ENCODE measurements around the gene ATP1A4. TPM values are rescaled to one million over a fixed set of nuclear protein-coding genes. Genes with fewer than 3 reads are reported as not detected.

The ATP1A4 gene
- total RNA-seq, 2 donors from 2014 or later, result 2.8 to 5.2 TPM

DNA sequence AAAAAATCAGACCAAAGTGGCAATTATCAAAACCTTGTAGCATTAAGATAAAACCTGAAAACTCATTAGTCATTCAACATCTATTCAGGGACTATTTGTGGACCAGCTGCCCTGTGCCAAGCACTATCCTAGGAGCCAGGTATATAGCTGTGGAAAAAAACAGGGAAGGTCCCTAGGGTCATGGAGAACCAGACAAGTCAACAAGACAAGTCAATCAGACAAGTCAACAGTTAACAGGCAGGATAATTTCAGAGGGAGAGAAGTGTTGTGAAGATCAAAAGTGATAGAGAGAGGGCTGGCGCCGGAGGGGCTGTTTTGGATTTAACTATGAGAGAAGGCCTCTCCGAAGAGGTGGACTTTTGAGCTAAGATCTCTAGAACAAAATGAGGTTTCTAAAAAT is 3.3 kb upstream of the ATP1A4 start:
- 76% methylated on average over 3 of the region's 3 CpGs for WGBS
- intact Hi-C loops (cut with DNase I), result no loop called here
- no peaks in the 10 kb centered on the region for H3K9me3 ChIP-seq
- no peaks in the 10 kb centered on the region for H3K4me1 ChIP-seq (replicated peaks)
- no peaks in the 10 kb centered on the region for H3K27me3 ChIP-seq (replicated peaks; ENCODE audit: insufficient read depth)
- TF ChIP-seq POLR2AphosphoS5 (IDR thresholded peaks at IDR 0.05) (no peak), POLR2A (IDR thresholded peaks at IDR 0.05) (no peak)
- TF ChIP-seq, protein P1, sequence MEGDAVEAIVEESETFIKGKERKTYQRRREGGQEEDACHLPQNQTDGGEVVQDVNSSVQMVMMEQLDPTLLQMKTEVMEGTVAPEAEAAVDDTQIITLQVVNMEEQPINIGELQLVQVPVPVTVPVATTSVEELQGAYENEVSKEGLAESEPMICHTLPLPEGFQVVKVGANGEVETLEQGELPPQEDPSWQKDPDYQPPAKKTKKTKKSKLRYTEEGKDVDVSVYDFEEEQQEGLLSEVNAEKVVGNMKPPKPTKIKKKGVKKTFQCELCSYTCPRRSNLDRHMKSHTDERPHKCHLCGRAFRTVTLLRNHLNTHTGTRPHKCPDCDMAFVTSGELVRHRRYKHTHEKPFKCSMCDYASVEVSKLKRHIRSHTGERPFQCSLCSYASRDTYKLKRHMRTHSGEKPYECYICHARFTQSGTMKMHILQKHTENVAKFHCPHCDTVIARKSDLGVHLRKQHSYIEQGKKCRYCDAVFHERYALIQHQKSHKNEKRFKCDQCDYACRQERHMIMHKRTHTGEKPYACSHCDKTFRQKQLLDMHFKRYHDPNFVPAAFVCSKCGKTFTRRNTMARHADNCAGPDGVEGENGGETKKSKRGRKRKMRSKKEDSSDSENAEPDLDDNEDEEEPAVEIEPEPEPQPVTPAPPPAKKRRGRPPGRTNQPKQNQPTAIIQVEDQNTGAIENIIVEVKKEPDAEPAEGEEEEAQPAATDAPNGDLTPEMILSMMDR (IDR thresholded peaks at IDR 0.05), result no peak
- H3K4me3 ChIP-seq, result no peak overlapping the region
- no peak for DNase-seq (ENCODE audit: low spot score)
- no peak overlapping the region for H3K27ac ChIP-seq
- H3K36me3 ChIP-seq, result no peaks in the 10 kb centered on the region

DNA sequence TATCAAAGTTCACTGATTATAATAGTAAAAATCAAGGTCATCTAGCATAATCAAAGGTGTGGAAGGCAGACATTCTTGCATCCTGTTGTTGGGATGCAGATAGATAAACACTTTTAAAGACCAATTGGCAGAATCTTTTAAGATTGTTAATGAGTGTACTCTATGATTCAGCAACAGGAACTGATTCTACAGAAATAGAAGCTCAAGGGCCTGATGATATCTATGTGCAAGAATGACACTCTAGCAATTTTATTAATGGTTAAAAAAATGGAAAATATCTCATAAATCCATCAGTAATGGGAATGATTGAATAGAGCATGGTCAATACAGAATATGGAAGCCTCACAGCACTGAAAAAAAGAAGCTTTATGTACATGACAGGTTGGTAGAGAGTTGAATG is 2.2 kb upstream of the ATP1A4 start:
- intact Hi-C loops (cut with DNase I), result no loop called here
- no peaks in the 10 kb centered on the region for H3K36me3 ChIP-seq
- H3K9me3 ChIP-seq, result no peaks in the 10 kb centered on the region
- H3K27me3 ChIP-seq (replicated peaks; ENCODE audit: insufficient read depth), result no peaks in the 10 kb centered on the region
- no peak for DNase-seq (ENCODE audit: low spot score)
- no peak for TF ChIP-seq POLR2AphosphoS5 (IDR thresholded peaks at IDR 0.05)
- no peak for TF ChIP-seq POLR2A (IDR thresholded peaks at IDR 0.05)
- TF ChIP-seq, protein P1 (IDR thresholded peaks at IDR 0.05), result no peak
- no peak overlapping the region for H3K4me3 ChIP-seq
- H3K27ac ChIP-seq, result no peak overlapping the region
- H3K4me1 ChIP-seq (replicated peaks), result no peaks in the 10 kb centered on the region

DNA sequence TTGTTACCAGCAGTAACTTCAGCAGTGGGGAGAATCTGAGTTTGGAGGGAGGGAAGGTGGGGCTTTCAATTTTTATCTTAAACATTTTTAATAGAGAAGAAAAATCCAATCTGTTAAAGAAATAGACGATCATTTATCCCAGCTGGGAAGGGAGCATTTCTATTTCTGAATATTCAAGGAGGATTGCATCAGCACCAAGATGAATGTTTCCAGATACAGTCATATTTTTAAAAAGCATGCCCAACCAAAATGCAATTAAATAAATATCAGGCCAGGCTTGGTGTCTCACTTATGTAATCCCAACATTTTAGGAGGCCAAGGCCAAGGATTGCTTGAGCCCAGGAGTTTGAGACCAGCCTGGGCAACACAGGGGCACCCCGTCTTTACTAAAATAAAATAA is 1.7 kb upstream of the ATP1A4 start:
- Histone ChIP-seq H3K27ac (no peak overlapping the region), H3K27me3 (replicated peaks; ENCODE audit: insufficient read depth) (no peaks in the 10 kb centered on the region), H3K36me3 (no peaks in the 10 kb centered on the region), H3K4me1 (replicated peaks) (no peaks in the 10 kb centered on the region), H3K9me3 (no peaks in the 10 kb centered on the region), H3K4me3 (no peak overlapping the region)
- intact Hi-C loops (cut with DNase I), result no loop called here
- TF ChIP-seq, protein P1 (IDR thresholded peaks at IDR 0.05), result no peak
- TF ChIP-seq POLR2A (IDR thresholded peaks at IDR 0.05) (no peak), POLR2AphosphoS5 (IDR thresholded peaks at IDR 0.05) (no peak)
- no peak for DNase-seq (ENCODE audit: low spot score)
- WGBS, result 88% methylated on average over 2 of the region's 2 CpGs

DNA sequence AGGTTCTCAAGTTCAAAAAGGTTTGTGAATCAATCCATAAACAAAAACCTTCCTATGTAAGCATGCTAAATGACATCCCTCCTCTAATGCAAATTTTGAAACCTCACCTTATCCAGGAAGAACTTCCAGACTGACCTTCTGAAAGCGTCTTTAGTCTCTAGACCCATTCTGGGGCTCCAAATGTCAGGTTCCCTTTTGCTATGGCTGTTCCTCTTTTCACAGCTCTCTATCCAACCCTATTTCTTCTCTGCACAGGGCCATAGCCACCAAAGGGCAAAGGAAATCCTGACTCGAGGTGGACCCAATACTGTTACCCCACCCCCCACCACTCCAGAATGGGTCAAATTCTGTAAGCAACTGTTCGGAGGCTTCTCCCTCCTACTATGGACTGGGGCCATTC is 3.4 kb downstream of the ATP1A4 start:
- WGBS, result 90% methylated on average over 3 of the region's 3 CpGs
- Histone ChIP-seq H3K27ac (no peak overlapping the region), H3K9me3 (no peaks in the 10 kb centered on the region), H3K27me3 (replicated peaks; ENCODE audit: insufficient read depth) (no peaks in the 10 kb centered on the region), H3K4me1 (replicated peaks) (no peaks in the 10 kb centered on the region), H3K4me3 (no peak overlapping the region), H3K36me3 (no peaks in the 10 kb centered on the region)
- no peak for DNase-seq (ENCODE audit: low spot score)
- intact Hi-C loops (cut with DNase I), result no loop called here
- TF ChIP-seq, protein P1 (IDR thresholded peaks at IDR 0.05), result no peak
- no peak for TF ChIP-seq POLR2A (IDR thresholded peaks at IDR 0.05)
- TF ChIP-seq POLR2AphosphoS5 (IDR thresholded peaks at IDR 0.05), result no peak

DNA sequence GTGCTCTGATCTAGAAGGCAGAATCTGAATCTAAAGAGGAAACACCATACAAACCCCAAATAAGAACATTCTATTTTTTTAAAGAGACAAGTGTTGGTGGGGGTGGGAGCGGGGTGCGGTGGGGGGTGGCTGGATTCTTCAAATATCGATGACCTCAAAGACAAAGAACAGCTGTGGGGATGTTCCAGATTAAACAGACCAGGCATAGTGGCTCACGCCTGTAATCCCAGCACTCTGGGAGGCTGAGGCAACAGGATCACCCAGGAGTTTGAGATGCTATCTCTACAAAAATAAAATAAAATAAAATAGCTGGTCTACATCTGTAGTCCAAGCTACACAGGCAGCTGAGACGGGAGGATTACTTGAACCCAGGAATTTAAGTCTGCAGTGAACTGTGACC is 5.0 kb downstream of the ATP1A4 start:
- Histone ChIP-seq H3K36me3 (no peaks in the 10 kb centered on the region), H3K27me3 (replicated peaks; ENCODE audit: insufficient read depth) (no peaks in the 10 kb centered on the region), H3K27ac (no peak overlapping the region), H3K4me1 (replicated peaks) (no peaks in the 10 kb centered on the region), H3K9me3 (no peaks in the 10 kb centered on the region), H3K4me3 (no peak overlapping the region)
- intact Hi-C loops (cut with DNase I), result no loop called here
- WGBS, result 59% methylated on average over 5 of the region's 5 CpGs
- no peak for DNase-seq (ENCODE audit: low spot score)
- TF ChIP-seq, protein P1 (IDR thresholded peaks at IDR 0.05), result no peak
- TF ChIP-seq POLR2AphosphoS5 (IDR thresholded peaks at IDR 0.05) (no peak), POLR2A (IDR thresholded peaks at IDR 0.05) (no peak)

Measured in prostate gland (tissue), 2 donors.